K562 (cell line): ENCODE measurements around the gene CLN5. TPM values are rescaled to one million over a fixed set of nuclear protein-coding genes. Genes with fewer than 3 reads are reported as not detected.

ENCODE experiments used
- ARHGAP35 ChIP-seq: fragments of 450-650 bp; IDR thresholded peaks from 2 replicates; pipeline ENCODE4 v1.6.1; 2018; ENCODE audit not compliant: partially characterized antibody
- ATF7 ChIP-seq: fragments of 450-650 bp; IDR thresholded peaks from 2 replicates; pipeline ENCODE4 v1.7.1; 2014; ENCODE audit warnings: mild to moderate bottlenecking, moderate library complexity
- CBX1 ChIP-seq: sonication (generic); IDR thresholded peaks from 2 replicates; pipeline ENCODE4 v1.6.1; 2016; ENCODE audit warnings: antibody characterized with exemption, low read depth, mild to moderate bottlenecking
- EP400 ChIP-seq: fragments of 450-650 bp; IDR thresholded peaks from 2 replicates; pipeline ENCODE4 v1.6.1; 2017; ENCODE audit warnings: antibody characterized with exemption, mild to moderate bottlenecking, moderate library complexity
- ILF3 ChIP-seq: fragments of 450-650 bp; IDR thresholded peaks from 2 replicates; pipeline ENCODE4 v1.6.1; 2018; ENCODE audit warnings: antibody characterized with exemption, mild to moderate bottlenecking, moderate library complexity, borderline replicate concordance
- MTA3 ChIP-seq: fragments of 450-650 bp; formaldehyde crosslinking; IDR thresholded peaks from 2 replicates; pipeline ENCODE4 v1.6.1; 2017; ENCODE audit warnings: mild to moderate bottlenecking, borderline replicate concordance
- MYNN ChIP-seq, 2 experiments: sonication (generic); formaldehyde crosslinking in 1 of 2; IDR thresholded peaks; 2 replicates each; pipeline versions ENCODE4 v1.5.0 to v1.6.1; 2016 to 2020; ENCODE audit warnings: antibody characterized with exemption in 1 of 2, missing genetic modification reagents in 1 of 2
- NFRKB ChIP-seq: fragments of 450-650 bp; IDR thresholded peaks from 2 replicates; pipeline ENCODE4 v1.6.1; 2016; ENCODE audit warnings: low read depth
- NUFIP1 ChIP-seq: fragments of 450-650 bp; IDR thresholded peaks from 2 replicates; pipeline ENCODE4 v1.6.1; 2018; ENCODE audit not compliant: partially characterized antibody
- PRPF4 ChIP-seq: fragments of 200-400 bp; formaldehyde crosslinking; IDR thresholded peaks from one replicate; pipeline ENCODE4 v1.6.1; 2017; ENCODE audit warnings: low read length, low read depth, mild to moderate bottlenecking; ENCODE audit not compliant: insufficient read depth, poor library complexity, severe bottlenecking
- RBM22 ChIP-seq: fragments of 200-400 bp; formaldehyde crosslinking; IDR thresholded peaks from 2 replicates; pipeline ENCODE4 v1.6.1; 2018; ENCODE audit warnings: low read length, low read depth; ENCODE audit not compliant: poor library complexity, severe bottlenecking
- RNF2 ChIP-seq: sonication (generic); IDR thresholded peaks from 2 replicates; pipeline ENCODE4 v1.6.1; 2016
- SOX6 ChIP-seq: fragments of 450-650 bp; IDR thresholded peaks from 2 replicates; pipeline ENCODE4 v1.6.1; 2014; ENCODE audit warnings: mild to moderate bottlenecking
- STAT6 ChIP-seq: sonication (generic); formaldehyde crosslinking; IDR thresholded peaks from 2 replicates; pipeline ENCODE4 v1.8.1; 2023; ENCODE audit warnings: mild to moderate bottlenecking, missing genetic modification reagents
- TCF15 ChIP-seq: fragments of 250-450 bp; sonication (Bioruptor Pico); IDR thresholded peaks from 2 replicates; pipeline ENCODE4 v1.8.0; 2022; ENCODE audit warnings: moderate library complexity, mild to moderate bottlenecking, inconsistent platforms
- ZKSCAN1 ChIP-seq: fragments of 150-350 bp; IDR thresholded peaks from 2 replicates; pipeline ENCODE4 v1.6.1; 2016; ENCODE audit warnings: low read depth, low read length
- ZNF217 ChIP-seq: sonication (generic); formaldehyde crosslinking; IDR thresholded peaks from 2 replicates; pipeline ENCODE4 v1.8.0; 2022; ENCODE audit warnings: mild to moderate bottlenecking, missing genetic modification reagents
- ZNF224 ChIP-seq: sonication (generic); formaldehyde crosslinking; IDR thresholded peaks from 2 replicates; pipeline ENCODE4 v1.8.0; 2022; ENCODE audit warnings: mild to moderate bottlenecking, missing genetic modification reagents
- ZNF766 ChIP-seq: fragments of 200-800 bp; sonication (Bioruptor generic); conservative IDR thresholded peaks from 2 replicates; pipeline ENCODE4 v1.6.1; 2016; ENCODE audit warnings: missing genetic modification characterization, missing compliant biosample characterization
- ZNF77 ChIP-seq: fragments of 250-450 bp; sonication (Bioruptor Pico); IDR thresholded peaks from 2 replicates; pipeline ENCODE4 v1.5.0; 2020
- polyA plus RNA-seq, 8 experiments: library from polyadenylated mRNA; depleted of rRNA in 4 of 8; stranded (reverse) in 5 of 8; unstranded in 3 of 8; fragments of >200 nt; fragmentation: Nextera tagmentation in 2 of 8; fragmentation: Illumina TruSeq in 1 of 8; extraction: Ambion mirVana in 2 of 8; extraction: Trizol in 1 of 8; gene quantifications; 2 replicates each; pipeline versions ENCODE4 v1.2.1 to v1.2.3, GENCODE V29; 2011 to 2014; ENCODE audit warnings: inconsistent platforms in 1 of 8, missing spikeins in 1 of 8
- total RNA-seq, 7 experiments: library from RNA; depleted of rRNA in 6 of 7; stranded (reverse); fragments of >200 nt in 6 of 7; fragmentation: Illumina TruSeq in 2 of 7; extraction: Trizol in 2 of 7; gene quantifications; 2 replicates each; pipeline versions ENCODE4 v1.2.1 to v1.2.3, GENCODE V29; 2011 to 2021; ENCODE audit warnings: low replicate concordance in 1 of 7
- TF ChIP-seq, protein P1 (sequence below): fragments of 250-450 bp; sonication (Bioruptor Pico); IDR thresholded peaks from 2 replicates; pipeline ENCODE4 v1.5.0; 2020; ENCODE audit warnings: mild to moderate bottlenecking
- TF ChIP-seq, protein P2 (sequence below): fragments of 150-350 bp; IDR thresholded peaks from 2 replicates; pipeline ENCODE4 v1.6.1; 2014; ENCODE audit warnings: low read depth, mild to moderate bottlenecking, low read length, borderline replicate concordance

CLN5 gene
- total and polyA plus RNA-seq, 9 of the 15 experiments (the other 6 are each of a cell fraction or from before 2014, with no cell fraction given), result 4.6 to 11.5 (median 7.2) TPM

- TF ChIP-seq ZNF77 (CRISPR knock-in tag) (no peak), RNF2 (no peak), PRPF4 (no peak), ARHGAP35 (no peak), RBM22 (no peak), MYNN (IDR thresholded peaks at IDR 0.05) (no peak), MYNN (CRISPR knock-in tag; IDR thresholded peaks at IDR 0.05) (no peak), SOX6 (no peak), ZNF766 (CRISPR knock-in tag) (no peak), ZNF217 (CRISPR knock-in tag) (no peak), NFRKB (no peak; the same call in 1 of the 2 replicates), NUFIP1 (no peak), MTA3 (no peak), STAT6 (CRISPR knock-in tag) (no peak), ZNF224 (CRISPR knock-in tag) (no peak), ZKSCAN1 (peak; percentile 43; the same call in 1 of the 2 replicates), ATF7 (no peak; the same call in 1 of the 2 replicates), TCF15 (CRISPR knock-in tag) (no peak), EP400 (peak; percentile 64; the same call in 1 of the 2 replicates), CBX1 (0 out of 2 replicates have a peak, but pooled peaks have one; percentile 51), ILF3 (no peak)
- TF ChIP-seq, protein P1, sequence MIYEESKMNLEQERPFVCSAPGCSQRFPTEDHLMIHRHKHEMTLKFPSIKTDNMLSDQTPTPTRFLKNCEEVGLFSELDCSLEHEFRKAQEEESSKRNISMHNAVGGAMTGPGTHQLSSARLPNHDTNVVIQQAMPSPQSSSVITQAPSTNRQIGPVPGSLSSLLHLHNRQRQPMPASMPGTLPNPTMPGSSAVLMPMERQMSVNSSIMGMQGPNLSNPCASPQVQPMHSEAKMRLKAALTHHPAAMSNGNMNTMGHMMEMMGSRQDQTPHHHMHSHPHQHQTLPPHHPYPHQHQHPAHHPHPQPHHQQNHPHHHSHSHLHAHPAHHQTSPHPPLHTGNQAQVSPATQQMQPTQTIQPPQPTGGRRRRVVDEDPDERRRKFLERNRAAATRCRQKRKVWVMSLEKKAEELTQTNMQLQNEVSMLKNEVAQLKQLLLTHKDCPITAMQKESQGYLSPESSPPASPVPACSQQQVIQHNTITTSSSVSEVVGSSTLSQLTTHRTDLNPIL, result no peak
- TF ChIP-seq, protein P2, sequence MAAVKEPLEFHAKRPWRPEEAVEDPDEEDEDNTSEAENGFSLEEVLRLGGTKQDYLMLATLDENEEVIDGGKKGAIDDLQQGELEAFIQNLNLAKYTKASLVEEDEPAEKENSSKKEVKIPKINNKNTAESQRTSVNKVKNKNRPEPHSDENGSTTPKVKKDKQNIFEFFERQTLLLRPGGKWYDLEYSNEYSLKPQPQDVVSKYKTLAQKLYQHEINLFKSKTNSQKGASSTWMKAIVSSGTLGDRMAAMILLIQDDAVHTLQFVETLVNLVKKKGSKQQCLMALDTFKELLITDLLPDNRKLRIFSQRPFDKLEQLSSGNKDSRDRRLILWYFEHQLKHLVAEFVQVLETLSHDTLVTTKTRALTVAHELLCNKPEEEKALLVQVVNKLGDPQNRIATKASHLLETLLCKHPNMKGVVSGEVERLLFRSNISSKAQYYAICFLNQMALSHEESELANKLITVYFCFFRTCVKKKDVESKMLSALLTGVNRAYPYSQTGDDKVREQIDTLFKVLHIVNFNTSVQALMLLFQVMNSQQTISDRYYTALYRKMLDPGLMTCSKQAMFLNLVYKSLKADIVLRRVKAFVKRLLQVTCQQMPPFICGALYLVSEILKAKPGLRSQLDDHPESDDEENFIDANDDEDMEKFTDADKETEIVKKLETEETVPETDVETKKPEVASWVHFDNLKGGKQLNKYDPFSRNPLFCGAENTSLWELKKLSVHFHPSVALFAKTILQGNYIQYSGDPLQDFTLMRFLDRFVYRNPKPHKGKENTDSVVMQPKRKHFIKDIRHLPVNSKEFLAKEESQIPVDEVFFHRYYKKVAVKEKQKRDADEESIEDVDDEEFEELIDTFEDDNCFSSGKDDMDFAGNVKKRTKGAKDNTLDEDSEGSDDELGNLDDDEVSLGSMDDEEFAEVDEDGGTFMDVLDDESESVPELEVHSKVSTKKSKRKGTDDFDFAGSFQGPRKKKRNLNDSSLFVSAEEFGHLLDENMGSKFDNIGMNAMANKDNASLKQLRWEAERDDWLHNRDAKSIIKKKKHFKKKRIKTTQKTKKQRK, result no peak
These were observed at the start of gene CLN5 (continued) for GRCh38 chr13:76991796-76992547.
